HepG2 (cell line): Measurements from ENCODE around the gene CPVL. TPM values are rescaled to one million over a fixed set of nuclear protein-coding genes. Genes with fewer than 3 reads are reported as not detected.
A peak's percentile ranks its signal among the peaks of the same experiment; 100 is the strongest.

Source experiments
- FUBP1 ChIP-seq: sonication (generic); formaldehyde crosslinking; IDR thresholded peaks from 2 replicates; pipeline ENCODE4 v1.5.1; 2020; ENCODE audit warnings: missing genetic modification reagents, mild to moderate bottlenecking, borderline replicate concordance
- LBX2 ChIP-seq: sonication (generic); formaldehyde crosslinking; IDR thresholded peaks from 2 replicates; pipeline ENCODE4 v1.5.0; 2020; ENCODE audit warnings: missing genetic modification reagents, mild to moderate bottlenecking, borderline replicate concordance
- MAF1 ChIP-seq: sonication (generic); formaldehyde crosslinking; IDR thresholded peaks from 2 replicates; pipeline ENCODE4 v1.5.0; 2020; ENCODE audit warnings: missing genetic modification reagents, borderline replicate concordance
- RBM39 ChIP-seq: fragments of 200-400 bp; formaldehyde crosslinking; IDR thresholded peaks from one replicate; pipeline ENCODE4 v1.6.1; 2018; ENCODE audit warnings: antibody characterized with exemption, mild to moderate bottlenecking, low read depth, low read length; ENCODE audit not compliant: poor library complexity, severe bottlenecking
- REL ChIP-seq: sonication (generic); formaldehyde crosslinking; conservative IDR thresholded peaks from 2 replicates; pipeline ENCODE4 v1.8.0; 2022; ENCODE audit warnings: mild to moderate bottlenecking, missing genetic modification reagents, moderate library complexity
- THYN1 ChIP-seq: sonication (generic); formaldehyde crosslinking; IDR thresholded peaks from 2 replicates; pipeline ENCODE4 v1.8.1; 2023; ENCODE audit warnings: low read depth, mild to moderate bottlenecking, moderate library complexity, missing genetic modification reagents, borderline replicate concordance
- ZBTB40 ChIP-seq, 2 experiments: fragments of 450-650 bp in 1 of 2; sonication (generic) in 1 of 2; formaldehyde crosslinking in 1 of 2; IDR thresholded peaks; 2 replicates each; pipeline versions ENCODE4 v1.6.1 to v1.8.0; 2016 to 2022; ENCODE audit warnings: antibody characterized with exemption in 1 of 2, mild to moderate bottlenecking in 1 of 2, missing genetic modification reagents in 1 of 2
- ZHX1 ChIP-seq: sonication (generic); formaldehyde crosslinking; IDR thresholded peaks from 2 replicates; pipeline ENCODE4 v1.8.1; 2022; ENCODE audit warnings: low read depth, mild to moderate bottlenecking, missing genetic modification reagents
- ZNF556 ChIP-seq: sonication (generic); formaldehyde crosslinking; IDR thresholded peaks from 2 replicates; pipeline ENCODE4 v1.4.0; 2020; ENCODE audit warnings: mild to moderate bottlenecking, missing genetic modification reagents, borderline replicate concordance
- polyA plus RNA-seq, 8 experiments: library from polyadenylated mRNA; depleted of rRNA in 3 of 8; stranded (reverse) in 7 of 8; unstranded in 1 of 8; fragments of >200 nt; fragmentation: Illumina TruSeq in 4 of 8; extraction: Trizol in 4 of 8; gene quantifications; 2 replicates each; pipeline versions ENCODE4 v1.2.1 to v1.2.3, GENCODE V29; 2011 to 2016; ENCODE audit warnings: low read depth in 4 of 8, missing spikeins in 1 of 8, mixed read lengths in 1 of 8; ENCODE audit not compliant: insufficient read depth in 1 of 8
- total RNA-seq, 5 experiments: library from RNA; depleted of rRNA; stranded (reverse); fragments of >200 nt; fragmentation: Illumina TruSeq; extraction: Trizol; gene quantifications; 2 replicates each; pipeline ENCODE4 v1.2.3, GENCODE V29; 2016; ENCODE audit warnings: low read depth in 1 of 5

The CPVL gene
- total and polyA plus RNA-seq, 2 of the 13 experiments (the other 11 are each of a cell fraction or from before 2014, with no cell fraction given): 59.2 to 294 TPM

- no peak for TF ChIP-seq ZBTB40 (IDR thresholded peaks at IDR 0.05)
- peak; percentile 96 for TF ChIP-seq ZBTB40 (CRISPR knock-in tag; IDR thresholded peaks at IDR 0.05)
- TF ChIP-seq MAF1 (CRISPR knock-in tag): peak; percentile 48; the same call in 1 of the 2 replicates
- TF ChIP-seq ZHX1 (CRISPR knock-in tag): 0 out of 2 replicates have a peak, but pooled peaks have one; percentile 68
- no peak for TF ChIP-seq RBM39
- TF ChIP-seq THYN1 (CRISPR knock-in tag): 0 out of 2 replicates have a peak, but pooled peaks have one; percentile 29
- TF ChIP-seq LBX2 (CRISPR knock-in tag): peak; percentile 92; the same call in 1 of the 2 replicates
- peak; percentile 98 for TF ChIP-seq REL (CRISPR knock-in tag)
- TF ChIP-seq ZNF556 (CRISPR knock-in tag): peak; percentile 94
- no peak for TF ChIP-seq FUBP1 (CRISPR knock-in tag)
These were observed 190.4 kb downstream of the CPVL start (continued) for GRCh38 chr7:28955718-28956607.
